Cardiac atrium fibroblast (primary cell): Measurements from ENCODE around the gene ZFYVE1. TPM values are rescaled to one million over a fixed set of nuclear protein-coding genes. Genes with fewer than 3 reads are reported as not detected.

ENCODE experiments used
- total RNA-seq: library from RNA; depleted of rRNA; stranded (reverse); fragments of >200 nt; gene quantifications from 2 replicates; pipeline ENCODE4 v1.2.3, GENCODE V29; 2015

ZFYVE1 gene, protein sequence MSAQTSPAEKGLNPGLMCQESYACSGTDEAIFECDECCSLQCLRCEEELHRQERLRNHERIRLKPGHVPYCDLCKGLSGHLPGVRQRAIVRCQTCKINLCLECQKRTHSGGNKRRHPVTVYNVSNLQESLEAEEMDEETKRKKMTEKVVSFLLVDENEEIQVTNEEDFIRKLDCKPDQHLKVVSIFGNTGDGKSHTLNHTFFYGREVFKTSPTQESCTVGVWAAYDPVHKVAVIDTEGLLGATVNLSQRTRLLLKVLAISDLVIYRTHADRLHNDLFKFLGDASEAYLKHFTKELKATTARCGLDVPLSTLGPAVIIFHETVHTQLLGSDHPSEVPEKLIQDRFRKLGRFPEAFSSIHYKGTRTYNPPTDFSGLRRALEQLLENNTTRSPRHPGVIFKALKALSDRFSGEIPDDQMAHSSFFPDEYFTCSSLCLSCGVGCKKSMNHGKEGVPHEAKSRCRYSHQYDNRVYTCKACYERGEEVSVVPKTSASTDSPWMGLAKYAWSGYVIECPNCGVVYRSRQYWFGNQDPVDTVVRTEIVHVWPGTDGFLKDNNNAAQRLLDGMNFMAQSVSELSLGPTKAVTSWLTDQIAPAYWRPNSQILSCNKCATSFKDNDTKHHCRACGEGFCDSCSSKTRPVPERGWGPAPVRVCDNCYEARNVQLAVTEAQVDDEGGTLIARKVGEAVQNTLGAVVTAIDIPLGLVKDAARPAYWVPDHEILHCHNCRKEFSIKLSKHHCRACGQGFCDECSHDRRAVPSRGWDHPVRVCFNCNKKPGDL
- total RNA-seq, result 16.6 and 18.5 TPM in 2 replicates

DNA sequence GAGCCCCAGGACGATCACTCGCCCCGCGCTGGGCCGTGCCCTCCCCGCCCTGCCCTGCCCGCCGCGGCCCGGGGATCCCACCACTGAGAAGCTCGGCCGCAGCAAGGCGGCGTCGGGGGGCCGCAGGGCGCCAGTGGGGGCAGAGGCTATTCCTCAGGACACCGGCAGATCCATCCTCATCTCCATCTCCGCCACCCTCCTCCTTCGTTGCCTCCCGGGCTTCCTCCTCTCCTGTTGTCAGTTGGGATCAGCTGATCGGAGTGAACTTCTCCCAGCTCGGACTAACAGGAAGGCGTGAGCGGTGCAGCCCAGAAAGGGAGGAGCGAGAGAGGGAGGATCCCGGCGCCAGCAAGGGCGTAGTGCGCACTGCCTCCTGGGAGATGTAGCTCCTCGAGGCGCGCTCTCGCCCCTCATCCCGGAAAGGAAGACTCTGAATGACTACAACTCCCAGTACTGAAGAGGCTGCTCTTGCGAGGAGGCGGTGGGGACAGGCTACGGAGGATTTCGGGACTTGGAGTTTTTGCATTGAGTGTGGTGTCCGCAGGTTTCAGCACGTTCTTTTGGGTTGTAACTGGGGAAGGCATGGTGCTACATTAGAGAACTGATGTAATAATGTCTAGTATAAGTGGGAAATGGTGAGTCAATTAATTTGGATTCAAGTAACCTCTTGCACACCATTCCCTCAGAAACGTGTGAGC, at the start of gene ZFYVE1:
ZFYVE1 (minus strand) TSS at position 262 of the 698 bp plus-strand sequence. CDS start 2,598 bp downstream, outside the sequence.

DNA sequence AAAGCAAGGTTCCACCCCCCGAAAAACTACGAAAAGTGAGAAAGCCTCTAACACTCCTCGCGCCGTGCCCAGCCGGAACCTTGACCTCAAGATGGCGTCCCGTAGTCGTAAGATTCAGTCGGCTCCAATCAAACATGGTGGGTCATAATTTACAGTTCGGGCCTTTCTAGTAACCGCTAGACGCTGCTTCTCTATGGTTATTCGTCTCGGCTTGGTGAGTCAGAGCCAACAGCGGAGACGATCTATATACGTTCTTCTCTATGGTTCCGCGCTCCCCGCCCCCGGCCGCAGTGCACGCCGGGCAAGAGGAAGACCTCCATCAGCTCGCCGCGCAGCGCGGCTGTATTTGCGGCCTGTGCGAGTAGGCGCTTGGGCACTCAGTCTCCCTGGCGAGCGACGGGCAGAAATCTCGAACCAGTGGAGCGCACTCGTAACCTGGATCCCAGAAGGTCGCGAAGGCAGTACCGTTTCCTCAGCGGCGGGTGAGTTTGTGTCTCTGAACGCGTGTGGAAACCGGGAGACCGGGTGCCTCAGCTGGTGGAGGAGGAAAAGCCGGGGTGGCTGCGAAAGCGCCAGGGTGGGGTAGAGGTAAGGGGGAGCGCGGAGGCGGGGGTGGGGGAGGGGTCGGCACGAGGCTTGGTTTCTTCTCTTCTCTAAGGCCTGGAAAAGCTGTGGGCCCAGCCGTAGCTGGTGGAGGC, 31.5 kb upstream of the ZFYVE1 start, which contains the start of gene RBM25:
RBM25 (plus strand) TSS at position 311 of the 698 bp plus-strand sequence. CDS start 13,108 bp downstream, outside the sequence.

DNA sequence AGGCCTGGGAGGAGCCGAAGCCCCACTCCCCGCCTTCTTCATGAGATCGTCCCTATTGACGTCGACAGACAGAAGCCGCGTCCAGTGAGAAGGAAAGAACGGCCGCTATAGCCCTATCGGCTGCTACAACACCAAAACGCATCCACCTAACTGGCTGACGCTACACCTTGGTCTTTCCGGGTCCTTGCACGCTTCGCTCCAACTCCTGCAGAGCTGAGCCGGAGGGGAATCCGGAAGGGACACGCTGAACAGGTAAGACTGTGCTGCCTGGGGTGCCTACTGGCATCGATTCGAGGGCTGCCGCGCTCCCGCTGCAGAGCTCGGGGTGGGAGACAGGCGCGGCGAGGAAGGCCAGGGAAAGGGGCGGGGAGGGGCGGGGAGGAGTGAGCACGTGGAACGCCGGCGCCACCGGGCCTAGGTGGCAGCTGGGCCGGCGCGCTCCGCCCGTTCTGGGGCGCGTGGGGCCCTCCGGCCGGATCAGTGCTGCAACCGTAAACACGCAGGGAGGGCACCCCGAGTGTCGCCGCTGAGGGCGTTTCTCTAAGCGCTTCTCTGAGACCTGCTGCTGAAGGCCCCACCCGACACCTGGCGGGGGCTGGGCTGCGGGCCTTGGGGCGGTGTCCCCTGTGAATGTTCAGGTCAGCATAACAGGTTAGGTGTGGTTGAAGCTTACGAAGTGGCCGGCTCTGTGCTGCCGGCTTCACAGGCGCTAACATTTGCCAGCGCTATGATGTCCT, 100.4 kb downstream of the ZFYVE1 start, which contains the start of gene DCAF4:
DCAF4 (plus strand) TSS at position 173 of the 737 bp plus-strand sequence. CDS start 11,515 bp downstream, outside the sequence.

Other genes with a start within 250 kb of the ZFYVE1 start
- not detected in 2 replicates for gene DPF3, start 133.0 kb downstream of the ZFYVE1 start, total RNA-seq
- 13.7 and 20.1 TPM in 2 replicates for gene DCAF4, start 100.6 kb downstream of the ZFYVE1 start, total RNA-seq
- 10.5 and 16.4 TPM in 2 replicates for gene RBM25, start 31.4 kb upstream of the ZFYVE1 start, total RNA-seq
- gene PSEN1, start 109.4 kb upstream of the ZFYVE1 start, total RNA-seq, result 35.0 and 36.8 TPM in 2 replicates
- 7.1 and 7.6 TPM in 2 replicates for gene PAPLN, start 210.4 kb upstream of the ZFYVE1 start, total RNA-seq